SU-DHL-6 (cell line): ENCODE measurements around the gene PILRA.
"Not testable (repeated sequence)": the region's sequence is repeated elsewhere in the genome, so short reads cannot be mapped to it uniquely, and the experiment has no call there.

Experiments
- EZH2phosphoT487 ChIP-seq: fragments of 200-600 bp; sonication (generic), shearing (Covaris generic); conservative IDR thresholded peaks from 2 replicates; pipeline ENCODE4 v1.6.1; 2018; ENCODE audit warnings: mild to moderate bottlenecking, antibody characterized with exemption, low read length, moderate library complexity, mixed read lengths
- TF ChIP-seq, protein P1 (sequence below): fragments of 200-600 bp; sonication (generic); IDR thresholded peaks from one replicate; pipeline ENCODE4 v1.5.1; 2017; ENCODE audit warnings: antibody characterized with exemption, mild to moderate bottlenecking, low read length, moderate library complexity; ENCODE audit not compliant: insufficient read depth, poor library complexity, severe bottlenecking

- TF ChIP-seq, protein P1, sequence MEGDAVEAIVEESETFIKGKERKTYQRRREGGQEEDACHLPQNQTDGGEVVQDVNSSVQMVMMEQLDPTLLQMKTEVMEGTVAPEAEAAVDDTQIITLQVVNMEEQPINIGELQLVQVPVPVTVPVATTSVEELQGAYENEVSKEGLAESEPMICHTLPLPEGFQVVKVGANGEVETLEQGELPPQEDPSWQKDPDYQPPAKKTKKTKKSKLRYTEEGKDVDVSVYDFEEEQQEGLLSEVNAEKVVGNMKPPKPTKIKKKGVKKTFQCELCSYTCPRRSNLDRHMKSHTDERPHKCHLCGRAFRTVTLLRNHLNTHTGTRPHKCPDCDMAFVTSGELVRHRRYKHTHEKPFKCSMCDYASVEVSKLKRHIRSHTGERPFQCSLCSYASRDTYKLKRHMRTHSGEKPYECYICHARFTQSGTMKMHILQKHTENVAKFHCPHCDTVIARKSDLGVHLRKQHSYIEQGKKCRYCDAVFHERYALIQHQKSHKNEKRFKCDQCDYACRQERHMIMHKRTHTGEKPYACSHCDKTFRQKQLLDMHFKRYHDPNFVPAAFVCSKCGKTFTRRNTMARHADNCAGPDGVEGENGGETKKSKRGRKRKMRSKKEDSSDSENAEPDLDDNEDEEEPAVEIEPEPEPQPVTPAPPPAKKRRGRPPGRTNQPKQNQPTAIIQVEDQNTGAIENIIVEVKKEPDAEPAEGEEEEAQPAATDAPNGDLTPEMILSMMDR, result not testable (repeated sequence)
- TF ChIP-seq EZH2phosphoT487, result not testable (repeated sequence)
Observed at GRCh38 chr7:100381531-100382233, 8.4 kb downstream of the PILRA start.
